ENCODE measurements around the gene LPO. TPM values are rescaled to one million over a fixed set of nuclear protein-coding genes. Genes with fewer than 3 reads are reported as not detected.

The LPO gene
- total RNA-seq, 1 experiment from 2014 or later = not detected

- Histone ChIP-seq H4K20me1 (ENCODE audit: low read length) (no peaks in the 10 kb centered on the region), H3K79me2 (ENCODE audit: low read length) (no peaks in the 10 kb centered on the region), H3K9ac (ENCODE audit: low read length) (no peak overlapping the region), H3K9me2 (replicated peaks; ENCODE audit: low read length) (no peaks in the 10 kb centered on the region), H3K9me3 (ENCODE audit: low read length) (no peaks in the 10 kb centered on the region), H3K27ac (ENCODE audit: low read length) (0 out of 2 replicates have a peak overlapping the region, but pooled peaks have one; percentile 8), H3K4me3 (ENCODE audit: low read length) (no peak overlapping the region), H3K4me2 (ENCODE audit: low read length) (peak overlapping the region; percentile 32), H2AFZ (ENCODE audit: low read length) (peak overlapping the region; percentile 44), H3K27me3 (ENCODE audit: low read length) (no peaks in the 10 kb centered on the region), H3K4me1 (ENCODE audit: insufficient read depth, low read length) (peaks cover 20% of the 10 kb centered on the region), H3K36me3 (ENCODE audit: low read depth, low read length) (no peaks in the 10 kb centered on the region), H3F3A (ENCODE audit: low read length, unreplicated experiment) (no peaks in the 10 kb centered on the region)
- ChIA-PET POLR2A (ENCODE audit: unreplicated experiment) (interaction anchor here (0.5 to 1.2 kb wide), 3 partner anchors 34 to 904 kb away, joined by 3 to 10 read pairs (median 9); partner anchors contain the start of genes RNF43 and SUPT4H1), CTCF (interaction anchor here (0.5 to 3.6 kb wide), 13 partner anchors 35 to 1262 kb away, joined by 3 to 61 read pairs (median 6); partner anchors contain the start of genes MTMR4, RNF43 and SUPT4H1)
- TF ChIP-seq EZH2phosphoT487 (IDR thresholded peaks at IDR 0.05; ENCODE audit: borderline replicate concordance, low read length) (no peak), EZH2 (IDR thresholded peaks at IDR 0.05; ENCODE audit: low read length, unreplicated experiment) (no peak)
- TF ChIP-seq, protein P1, sequence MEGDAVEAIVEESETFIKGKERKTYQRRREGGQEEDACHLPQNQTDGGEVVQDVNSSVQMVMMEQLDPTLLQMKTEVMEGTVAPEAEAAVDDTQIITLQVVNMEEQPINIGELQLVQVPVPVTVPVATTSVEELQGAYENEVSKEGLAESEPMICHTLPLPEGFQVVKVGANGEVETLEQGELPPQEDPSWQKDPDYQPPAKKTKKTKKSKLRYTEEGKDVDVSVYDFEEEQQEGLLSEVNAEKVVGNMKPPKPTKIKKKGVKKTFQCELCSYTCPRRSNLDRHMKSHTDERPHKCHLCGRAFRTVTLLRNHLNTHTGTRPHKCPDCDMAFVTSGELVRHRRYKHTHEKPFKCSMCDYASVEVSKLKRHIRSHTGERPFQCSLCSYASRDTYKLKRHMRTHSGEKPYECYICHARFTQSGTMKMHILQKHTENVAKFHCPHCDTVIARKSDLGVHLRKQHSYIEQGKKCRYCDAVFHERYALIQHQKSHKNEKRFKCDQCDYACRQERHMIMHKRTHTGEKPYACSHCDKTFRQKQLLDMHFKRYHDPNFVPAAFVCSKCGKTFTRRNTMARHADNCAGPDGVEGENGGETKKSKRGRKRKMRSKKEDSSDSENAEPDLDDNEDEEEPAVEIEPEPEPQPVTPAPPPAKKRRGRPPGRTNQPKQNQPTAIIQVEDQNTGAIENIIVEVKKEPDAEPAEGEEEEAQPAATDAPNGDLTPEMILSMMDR (conservative IDR thresholded peaks at IDR 0.05; ENCODE audit: low read depth, low read length) = peak; percentile 98
- intact Hi-C loops (cut with micrococcal nuclease) = loop anchor here (1.0 kb wide), 3 partner anchors 35 to 130 kb away; partner anchors contain the start of genes RNF43 and SUPT4H1
- no TSS peak for BruUV-seq (replicated peaks)
- ATAC-seq (peak; percentile 87), DNase-seq (peak; percentile 95)
These were observed 79.2 kb downstream of the LPO start for GRCh38 chr17:58317421-58318064.

DNA sequence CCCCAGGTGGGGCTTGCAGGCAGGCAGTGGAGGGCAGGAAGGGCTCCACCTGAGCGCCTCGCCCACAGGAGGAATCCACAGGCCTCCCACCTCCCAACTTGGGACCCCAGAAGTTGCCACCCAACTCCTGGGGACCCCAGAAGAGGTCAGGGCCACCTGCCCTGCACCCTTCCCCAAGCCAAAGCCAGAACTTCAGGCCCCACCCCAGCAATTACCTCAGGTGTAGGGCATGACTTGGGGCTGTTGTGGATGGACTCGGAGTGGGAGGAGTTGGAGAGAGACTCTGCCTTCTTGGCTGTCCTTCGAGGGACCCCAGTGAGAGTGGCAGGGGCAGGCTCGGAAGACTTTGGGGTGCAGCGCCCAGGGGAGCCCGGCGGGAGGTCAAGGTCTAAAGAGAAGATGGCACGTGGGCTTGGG is 79.7 kb downstream of the LPO start:
- DNase-seq (no peak), ATAC-seq (no peak)
- no TSS peak for BruUV-seq (replicated peaks)
- H3K79me2 ChIP-seq (ENCODE audit: low read length) = no peaks in the 10 kb centered on the region
- peaks cover 20% of the 10 kb centered on the region for H3K4me1 ChIP-seq (ENCODE audit: insufficient read depth, low read length)
- H3K9ac ChIP-seq (ENCODE audit: low read length) = no peak overlapping the region
- ChIA-PET POLR2A (ENCODE audit: unreplicated experiment) (interaction anchor here (0.5 to 1.2 kb wide), 3 partner anchors 34 to 904 kb away, joined by 3 to 10 read pairs (median 9); partner anchors contain the start of genes RNF43 and SUPT4H1), CTCF (interaction anchor here (0.5 to 3.6 kb wide), 13 partner anchors 34 to 1262 kb away, joined by 3 to 61 read pairs (median 6); partner anchors contain the start of genes MTMR4, RNF43 and SUPT4H1)
- peak overlapping the region; percentile 44 for H2AFZ ChIP-seq (ENCODE audit: low read length)
- H3K4me2 ChIP-seq (ENCODE audit: low read length) = peak overlapping the region; percentile 32
- no peaks in the 10 kb centered on the region for H3F3A ChIP-seq (ENCODE audit: low read length, unreplicated experiment)
- H4K20me1 ChIP-seq (ENCODE audit: low read length) = no peaks in the 10 kb centered on the region
- no peaks in the 10 kb centered on the region for H3K9me2 ChIP-seq (replicated peaks; ENCODE audit: low read length)
- intact Hi-C loops (cut with micrococcal nuclease) = no loop called here
- H3K4me3 ChIP-seq (ENCODE audit: low read length) = no peak overlapping the region
- H3K27ac ChIP-seq (ENCODE audit: low read length) = 0 out of 2 replicates have a peak overlapping the region, but pooled peaks have one; percentile 8
- no peaks in the 10 kb centered on the region for H3K27me3 ChIP-seq (ENCODE audit: low read length)
- TF ChIP-seq, protein P1 (conservative IDR thresholded peaks at IDR 0.05; ENCODE audit: low read depth, low read length) = no peak
- TF ChIP-seq EZH2phosphoT487 (IDR thresholded peaks at IDR 0.05; ENCODE audit: borderline replicate concordance, low read length) = no peak
- no peak for TF ChIP-seq EZH2 (IDR thresholded peaks at IDR 0.05; ENCODE audit: low read length, unreplicated experiment)
- no peaks in the 10 kb centered on the region for H3K36me3 ChIP-seq (ENCODE audit: low read depth, low read length)
- no peaks in the 10 kb centered on the region for H3K9me3 ChIP-seq (ENCODE audit: low read length)

Other genes starting within 250 kb of the LPO start
- gene SRSF1, start 231.3 kb upstream of the LPO start, total RNA-seq (2014; rRNA removed) = 325 and 342 TPM in 2 replicates
- 38.0 and 50.3 TPM in 2 replicates for gene DYNLL2, start 155.2 kb upstream of the LPO start, total RNA-seq (2014; rRNA removed)
- gene OR4D1, start 90.2 kb upstream of the LPO start, total RNA-seq (2014; rRNA removed) = not detected in 2 replicates
- gene OR4D2, start 71.6 kb upstream of the LPO start, total RNA-seq (2014; rRNA removed) = not detected in 2 replicates
- gene EPX, start 45.9 kb upstream of the LPO start, total RNA-seq (2014; rRNA removed) = not detected in 2 replicates
- 23.9 and 33.1 TPM in 2 replicates for gene MKS1, start 19.3 kb upstream of the LPO start, total RNA-seq (2014; rRNA removed)
- gene MPO, start 42.4 kb downstream of the LPO start, total RNA-seq (2014; rRNA removed) = not detected in 2 replicates
- gene TSPOAP1, start 90.2 kb downstream of the LPO start, total RNA-seq (2014; rRNA removed) = 4.3 and 8.3 TPM in 2 replicates
- gene SUPT4H1, start 113.6 kb downstream of the LPO start, total RNA-seq (2014; rRNA removed) = 100.0 and 116 TPM in 2 replicates
- gene RNF43, start 178.9 kb downstream of the LPO start, total RNA-seq (2014; rRNA removed) = 3.8 and 8.5 TPM in 2 replicates
- gene HSF5, start 249.8 kb downstream of the LPO start, total RNA-seq (2014; rRNA removed) = not detected in 2 replicates

Measured in PC-3 (cell line).